Glutamatergic neuron (in vitro differentiated cells): ENCODE data around the gene PPP1R27. TPM values are rescaled to one million over a fixed set of nuclear protein-coding genes. Genes with fewer than 3 reads are reported as not detected.

ENCODE experiments used
- DNase-seq: peaks from one replicate; pipeline ENCODE4 v3.0.0; 2022
- H3K27ac Mint-ChIP-seq: one replicate; pipeline ENCODE4 v1.8.0; 2020; ENCODE audit warnings: mild to moderate bottlenecking, mixed read lengths, inconsistent platforms; ENCODE audit not compliant: unreplicated experiment
- H3K27me3 Mint-ChIP-seq: one replicate; pipeline ENCODE4 v1.8.0; 2020; ENCODE audit warnings: mild to moderate bottlenecking, moderate library complexity, mixed read lengths, inconsistent platforms; ENCODE audit not compliant: unreplicated experiment
- H3K36me3 Mint-ChIP-seq: one replicate; pipeline ENCODE4 v1.8.0; 2020; ENCODE audit warnings: mild to moderate bottlenecking, mixed read lengths, inconsistent platforms; ENCODE audit not compliant: unreplicated experiment
- H3K4me1 Mint-ChIP-seq: one replicate; pipeline ENCODE4 v1.8.0; 2020; ENCODE audit warnings: mild to moderate bottlenecking, low read depth, mixed read lengths, inconsistent platforms; ENCODE audit not compliant: unreplicated experiment
- H3K4me3 Mint-ChIP-seq: one replicate; pipeline ENCODE4 v1.8.0; 2020; ENCODE audit warnings: mild to moderate bottlenecking, mixed read lengths, inconsistent platforms; ENCODE audit not compliant: unreplicated experiment
- H3K9me3 Mint-ChIP-seq: one replicate; pipeline ENCODE4 v1.8.0; 2020; ENCODE audit warnings: mild to moderate bottlenecking, moderate library complexity, mixed read lengths, inconsistent platforms; ENCODE audit not compliant: unreplicated experiment
- total RNA-seq: library from RNA; stranded (reverse); fragmentation: NEBNext Ultra II Directional; extraction: Animal tissue kit (Norgen Biotek cat#: 25700); gene quantifications from one replicate; pipeline ENCODE4 v1.2.1, GENCODE V29; 2021; ENCODE audit not compliant: unreplicated experiment
- TF ChIP-seq, protein P1 (sequence below): fragments of 200-600 bp; sonication (generic); IDR thresholded peaks from one replicate; pipeline ENCODE4 v1.5.0; 2021; ENCODE audit not compliant: partially characterized antibody, unreplicated experiment

Gene PPP1R27
- total RNA-seq, 1 donor from 2014 or later: 0.81 TPM

DNA sequence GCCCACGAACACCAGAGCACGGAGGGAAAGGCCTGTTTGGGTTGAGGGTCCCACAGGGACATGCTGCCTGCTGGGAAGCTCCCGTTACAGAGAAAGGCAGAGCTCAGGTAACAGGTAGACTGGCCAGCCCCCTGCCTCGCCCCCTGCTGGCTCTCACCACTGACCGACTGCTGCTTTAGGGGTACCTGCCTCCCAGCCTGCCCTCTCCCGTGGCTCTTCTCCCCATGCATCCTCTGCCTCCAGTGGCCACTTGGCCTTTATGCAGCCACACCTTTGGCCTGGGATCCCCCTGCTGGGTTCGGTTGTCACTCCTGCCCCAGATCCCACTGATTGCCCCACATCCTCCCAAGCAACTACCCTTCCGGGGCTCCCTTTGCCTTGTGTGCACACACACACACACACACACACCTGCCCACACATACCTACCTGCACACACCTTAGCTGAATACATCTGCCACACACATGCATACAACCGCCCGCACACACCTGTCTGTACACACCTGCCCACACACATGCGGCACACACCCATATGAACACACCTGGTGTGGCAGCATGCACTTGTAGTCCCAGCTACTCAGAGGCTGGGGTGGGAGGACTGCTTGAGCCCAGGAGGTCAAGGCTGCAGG lies 8.9 kb downstream of the PPP1R27 start:
- Mint-ChIP-seq H3K27ac (peak overlapping the region; percentile 59), H3K4me3 (peak overlapping the region; percentile 11), H3K27me3 (peaks cover 10% of the 10 kb centered on the region), H3K36me3 (no peaks in the 10 kb centered on the region), H3K4me1 (peaks cover 15% of the 10 kb centered on the region), H3K9me3 (no peaks in the 10 kb centered on the region)
- no peak for DNase-seq
- TF ChIP-seq, protein P1, sequence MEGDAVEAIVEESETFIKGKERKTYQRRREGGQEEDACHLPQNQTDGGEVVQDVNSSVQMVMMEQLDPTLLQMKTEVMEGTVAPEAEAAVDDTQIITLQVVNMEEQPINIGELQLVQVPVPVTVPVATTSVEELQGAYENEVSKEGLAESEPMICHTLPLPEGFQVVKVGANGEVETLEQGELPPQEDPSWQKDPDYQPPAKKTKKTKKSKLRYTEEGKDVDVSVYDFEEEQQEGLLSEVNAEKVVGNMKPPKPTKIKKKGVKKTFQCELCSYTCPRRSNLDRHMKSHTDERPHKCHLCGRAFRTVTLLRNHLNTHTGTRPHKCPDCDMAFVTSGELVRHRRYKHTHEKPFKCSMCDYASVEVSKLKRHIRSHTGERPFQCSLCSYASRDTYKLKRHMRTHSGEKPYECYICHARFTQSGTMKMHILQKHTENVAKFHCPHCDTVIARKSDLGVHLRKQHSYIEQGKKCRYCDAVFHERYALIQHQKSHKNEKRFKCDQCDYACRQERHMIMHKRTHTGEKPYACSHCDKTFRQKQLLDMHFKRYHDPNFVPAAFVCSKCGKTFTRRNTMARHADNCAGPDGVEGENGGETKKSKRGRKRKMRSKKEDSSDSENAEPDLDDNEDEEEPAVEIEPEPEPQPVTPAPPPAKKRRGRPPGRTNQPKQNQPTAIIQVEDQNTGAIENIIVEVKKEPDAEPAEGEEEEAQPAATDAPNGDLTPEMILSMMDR: no peak

DNA sequence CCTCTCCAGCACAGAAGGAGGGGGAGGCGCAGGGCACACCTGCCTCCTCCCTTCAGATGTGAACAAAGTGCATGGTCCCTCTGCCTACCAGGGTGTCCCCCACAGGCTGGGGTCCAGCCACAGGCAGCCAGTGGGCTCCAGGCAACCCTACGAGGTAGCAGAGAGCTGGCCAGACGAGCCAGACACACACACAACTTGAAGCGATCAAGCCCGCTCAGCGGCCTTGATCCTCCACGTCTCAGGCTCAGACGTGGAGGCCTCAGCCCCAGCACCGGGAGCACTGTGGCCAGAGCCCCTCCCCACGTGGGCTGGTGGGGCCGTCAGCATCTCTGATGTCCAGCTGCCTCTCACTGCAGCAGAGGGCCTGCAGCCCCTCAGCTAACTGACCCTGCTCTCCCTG lies 10.3 kb downstream of the PPP1R27 start:
- Mint-ChIP-seq H3K4me1 (peaks cover 12% of the 10 kb centered on the region), H3K36me3 (no peaks in the 10 kb centered on the region), H3K27ac (no peak overlapping the region), H3K27me3 (peaks cover 8% of the 10 kb centered on the region), H3K9me3 (no peaks in the 10 kb centered on the region), H3K4me3 (no peak overlapping the region)
- TF ChIP-seq, protein P1: no peak
- DNase-seq: no peak

DNA sequence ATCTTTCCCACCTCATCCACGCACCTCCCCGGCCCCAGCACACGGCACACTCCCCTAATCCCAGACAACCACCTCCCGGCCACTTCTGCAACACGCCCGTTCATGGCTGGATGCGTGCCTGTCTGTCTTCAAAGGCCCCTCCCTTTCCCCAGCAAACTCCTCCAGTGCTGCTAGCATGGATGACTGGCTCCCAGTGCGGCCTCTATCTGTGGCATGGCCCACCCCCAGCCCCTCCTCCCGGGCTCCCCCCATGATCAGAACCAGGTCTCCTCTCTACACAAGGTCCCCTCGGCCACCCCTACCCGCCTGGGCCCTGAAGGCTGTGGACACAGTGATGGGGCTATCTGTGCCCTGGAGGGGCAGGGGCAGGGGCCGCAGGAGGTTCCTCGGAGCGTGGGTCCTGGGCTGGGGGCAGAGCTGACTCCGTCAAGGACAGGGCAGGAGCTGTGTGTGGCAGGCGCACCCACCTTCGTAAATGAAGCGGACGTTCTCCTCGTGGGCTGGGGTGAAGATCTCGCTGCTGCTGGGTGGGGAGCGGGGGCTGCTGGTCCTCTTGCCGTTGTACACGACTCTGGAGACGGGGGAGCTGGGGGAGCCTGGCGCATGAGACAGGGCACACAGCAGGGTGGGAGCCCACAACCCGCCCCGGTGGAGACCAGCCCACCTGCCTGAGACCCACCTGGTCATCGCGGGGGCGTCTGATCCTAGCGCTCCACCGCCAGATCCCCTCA lies 10.9 kb downstream of the PPP1R27 start:
- H3K36me3 Mint-ChIP-seq: no peaks in the 10 kb centered on the region
- H3K9me3 Mint-ChIP-seq: no peaks in the 10 kb centered on the region

DNA sequence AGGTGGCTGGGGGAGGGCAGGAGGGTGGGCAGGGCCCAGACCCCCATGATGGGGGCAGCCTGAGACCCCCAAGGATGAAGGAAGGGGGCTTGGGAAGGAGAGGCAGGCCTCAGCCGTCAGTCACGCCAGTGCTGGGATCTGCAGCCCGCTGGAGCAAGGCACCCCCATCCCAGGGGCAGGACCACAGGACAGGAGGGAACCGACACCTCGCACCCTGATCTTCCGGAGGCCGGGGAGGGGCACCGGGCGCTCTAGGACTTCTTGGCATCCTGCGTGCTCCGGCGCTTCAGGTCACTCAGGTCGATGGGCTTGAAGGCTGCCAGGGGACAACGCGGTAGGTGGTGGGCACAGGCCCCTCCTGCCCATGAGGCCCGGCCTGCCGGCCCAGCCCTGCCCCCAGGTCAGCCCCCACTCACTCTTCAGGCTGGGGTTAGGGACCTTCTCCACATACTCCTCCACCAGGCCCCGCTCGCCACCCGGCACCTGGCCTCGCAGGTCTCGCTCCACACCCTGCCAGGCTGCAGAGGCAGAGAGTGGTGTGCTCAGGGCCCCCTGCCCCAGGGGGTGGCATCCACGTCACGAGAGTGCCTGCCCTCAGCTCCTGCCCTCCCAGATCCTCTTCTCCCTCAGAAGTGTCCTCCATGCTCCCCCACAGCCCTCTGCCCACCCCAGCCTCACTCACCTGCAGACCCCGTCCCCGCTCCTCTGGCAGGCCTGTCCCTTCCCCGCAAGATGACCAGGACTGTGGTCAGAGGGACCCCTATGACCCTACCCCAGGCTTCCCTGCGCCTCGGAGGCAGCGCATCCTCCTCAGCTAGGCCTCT lies 11.6 kb downstream of the PPP1R27 start:
- TF ChIP-seq, protein P1: no peak
- Mint-ChIP-seq H3K9me3 (no peaks in the 10 kb centered on the region), H3K27me3 (peaks cover 7% of the 10 kb centered on the region), H3K36me3 (no peaks in the 10 kb centered on the region), H3K4me1 (peaks cover 6% of the 10 kb centered on the region), H3K4me3 (no peak overlapping the region), H3K27ac (no peak overlapping the region)
- DNase-seq: no peak

More for the DNA sequence above, 10.9 kb downstream of the PPP1R27 start:
- no peak for DNase-seq
- peaks cover 9% of the 10 kb centered on the region for H3K4me1 Mint-ChIP-seq
- H3K4me3 Mint-ChIP-seq: no peak overlapping the region
- TF ChIP-seq, protein P1: no peak
- no peak overlapping the region for H3K27ac Mint-ChIP-seq
- H3K27me3 Mint-ChIP-seq: peaks cover 7% of the 10 kb centered on the region
